Left lung (tissue), 10 donors: Measurements from ENCODE around the gene C10orf120. TPM values are rescaled to one million over a fixed set of nuclear protein-coding genes. Genes with fewer than 3 reads are reported as not detected.

Experiments
- ATAC-seq: fragments of 200-7000 bp; cut with Tn5 transposase; one replicate; pipeline ENCODE4 v1.9.1; 2020; ENCODE audit warnings: moderate library complexity
- DNase-seq, 4 donors: peaks; one replicate each; pipeline ENCODE4 v3.0.0-alpha.2; 2013 to 2020
- H3K27ac ChIP-seq, 2 donors: fragments of 200-600 bp; sonication (generic) in 1 of 2; one replicate each; pipeline versions ENCODE4 v1.5.0 to v1.8.0; 2020 to 2021
- H3K27me3 ChIP-seq, 2 donors: fragments of 200-600 bp; sonication (generic) in 1 of 2; one replicate each; pipeline versions ENCODE4 v1.5.0 to v1.8.0; 2020 to 2021
- H3K36me3 ChIP-seq, 2 donors: fragments of 200-600 bp; sonication (generic) in 1 of 2; one replicate each; pipeline versions ENCODE4 v1.5.0 to v1.8.0; 2020 to 2021
- H3K4me1 ChIP-seq, 2 donors: fragments of 200-600 bp; one replicate each; pipeline ENCODE4 v1.8.0; 2021
- H3K4me3 ChIP-seq, 2 donors: fragments of 200-600 bp; sonication (generic) in 1 of 2; one replicate each; pipeline versions ENCODE4 v1.5.0 to v1.8.0; 2020 to 2021; ENCODE audit warnings: mild to moderate bottlenecking in 1 of 2
- H3K9me3 ChIP-seq, 2 donors: fragments of 200-600 bp; sonication (generic) in 1 of 2; one replicate each; pipeline versions ENCODE4 v1.5.0 to v1.8.0; 2020 to 2021
- CTCF ChIP-seq, 2 donors: fragments of 200-600 bp; sonication (generic) in 1 of 2; IDR thresholded peaks; one replicate each; pipeline versions ENCODE4 v1.5.0 to v1.8.0; 2021; ENCODE audit warnings: antibody characterized with exemption in 2 of 2
- intact Hi-C, 2 donors: fragments of 100-400 bp; cut with DNase I; formaldehyde crosslinking; loops; one replicate each; pipeline versions ENCODE4 v1.11.2 to v1.14.2; 2022
- polyA plus RNA-seq, 6 donors: library from polyadenylated mRNA; unstranded; fragments of 120-200 nt; gene quantifications; one replicate each; pipeline ENCODE4 v1.2.1, GENCODE V29; 2013; ENCODE audit not compliant: insufficient read length in 6 of 6
- total RNA-seq, 2 donors: library from RNA; stranded (reverse); fragmentation: NEBNext Ultra II Directional; extraction: Animal tissue kit (Norgen Biotek cat#: 25700); gene quantifications; one replicate each; pipeline ENCODE4 v1.2.1, GENCODE V29; 2021
- donor health status: DM: no; HTN: yes; CAD: no.
- donor health status: DM: no; HTN: no; CAD: no.

Gene C10orf120
- total and polyA plus RNA-seq, 8 donors, result not detected

DNA sequence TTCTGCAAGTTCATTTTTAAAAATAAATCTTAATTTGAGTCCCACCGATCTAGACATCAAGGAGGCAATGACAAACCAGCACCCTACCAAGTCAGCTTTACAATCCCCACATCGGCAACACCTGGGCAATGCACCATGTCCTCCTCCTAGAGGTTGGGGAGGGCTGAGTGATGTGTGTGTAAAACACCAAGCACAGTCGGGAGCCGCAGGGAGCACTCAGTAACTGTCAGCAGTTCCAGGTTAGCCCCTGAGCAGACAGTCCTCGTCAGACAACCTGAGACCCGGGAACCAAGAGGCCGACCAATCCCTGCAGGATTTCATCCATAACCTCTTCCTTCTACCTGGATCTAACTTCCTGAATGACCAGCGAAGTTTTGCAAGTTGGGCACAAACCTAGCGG is 15.9 kb upstream of the C10orf120 start:
- DNase-seq, result no peak
- no peak for ATAC-seq
- Histone ChIP-seq H3K9me3 (no peaks in the 10 kb centered on the region), H3K27ac (no peak overlapping the region), H3K4me3 (no peak overlapping the region), H3K27me3 (peaks cover 0 to 39% of the 10 kb centered on the region in 2 donors), H3K4me1 (no peaks in the 10 kb centered on the region), H3K36me3 (no peaks in the 10 kb centered on the region)
- no peak for TF ChIP-seq CTCF (IDR thresholded peaks at IDR 0.05)
- intact Hi-C loops, result no loop called here

DNA sequence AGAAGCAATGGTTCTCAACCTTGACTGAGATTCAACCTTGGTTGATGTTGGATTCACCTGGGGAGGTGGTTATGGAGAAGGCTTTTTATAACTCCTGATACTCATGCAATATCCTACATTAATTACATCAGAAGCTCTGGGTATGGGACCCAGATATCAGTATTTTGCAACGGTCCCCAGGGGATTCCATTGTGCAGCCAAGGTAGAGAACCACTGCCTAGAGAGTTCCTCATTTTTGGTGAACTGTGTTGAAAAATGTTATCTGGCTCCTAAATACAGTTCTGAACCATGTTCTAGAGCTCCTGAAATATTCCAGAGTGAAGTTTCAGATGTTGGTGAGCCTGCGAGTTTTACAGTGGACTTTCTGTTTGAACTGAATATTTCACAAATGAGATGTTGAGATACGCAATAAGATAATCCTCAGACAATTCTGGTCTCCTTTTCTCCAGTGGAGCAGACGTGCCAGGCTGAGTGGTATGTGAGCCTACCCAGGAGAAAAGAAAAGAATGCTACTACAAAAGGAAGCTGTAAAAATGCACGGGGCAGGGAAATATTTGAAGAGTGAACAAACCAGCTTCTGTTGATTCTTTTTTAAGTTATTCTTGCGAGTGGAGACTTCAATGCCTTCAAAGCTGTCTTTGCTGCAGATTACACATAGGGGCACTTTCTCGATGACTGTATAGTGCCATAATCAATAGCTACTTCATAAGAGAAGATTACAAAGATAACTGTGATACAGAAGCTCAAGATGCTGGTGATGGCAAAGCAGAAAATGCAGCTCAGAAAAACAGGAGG is 13.6 kb upstream of the C10orf120 start:
- no peak for TF ChIP-seq CTCF (IDR thresholded peaks at IDR 0.05)
- no peaks in the 10 kb centered on the region for H3K4me1 ChIP-seq

GRCh38 chr10:122710576-122710975 is 10.9 kb upstream of the C10orf120 start:
- ATAC-seq, result no peak
- no peak for DNase-seq
- TF ChIP-seq CTCF (IDR thresholded peaks at IDR 0.05), result no peak
- Histone ChIP-seq H3K27ac (no peak overlapping the region), H3K27me3 (peaks cover 0 to 37% of the 10 kb centered on the region in 2 donors), H3K36me3 (no peaks in the 10 kb centered on the region), H3K9me3 (no peaks in the 10 kb centered on the region), H3K4me1 (no peaks in the 10 kb centered on the region), H3K4me3 (no peak overlapping the region)
- intact Hi-C loops, result no loop called here

More for the DNA sequence above, 13.6 kb upstream of the C10orf120 start:
- Histone ChIP-seq H3K27me3 (peaks cover 0 to 47% of the 10 kb centered on the region in 2 donors), H3K27ac (no peak overlapping the region), H3K9me3 (no peaks in the 10 kb centered on the region), H3K36me3 (no peaks in the 10 kb centered on the region), H3K4me3 (no peak overlapping the region)
- DNase-seq (no peak), ATAC-seq (no peak)
- intact Hi-C loops, result no loop called here

DNA sequence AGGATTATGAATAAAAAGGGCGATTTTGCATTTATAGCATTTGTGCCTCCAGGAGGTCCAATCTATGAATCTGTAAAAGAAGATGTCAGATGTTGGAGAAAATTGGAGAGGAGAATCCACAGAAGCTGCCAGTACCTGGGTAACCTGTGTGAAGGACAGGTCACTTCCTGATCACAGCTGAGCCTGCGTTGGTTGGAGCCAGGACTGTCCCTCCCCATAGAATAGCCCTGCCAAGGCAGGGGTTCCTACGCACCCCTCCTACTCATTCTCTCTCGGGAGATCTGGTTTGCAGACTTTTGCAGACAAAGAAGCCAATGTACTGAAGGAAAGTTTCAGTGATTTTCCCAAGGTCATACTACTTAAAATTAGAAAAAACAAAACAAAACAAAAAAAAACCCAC is 10.3 kb upstream of the C10orf120 start:
- Histone ChIP-seq H3K4me3 (no peak overlapping the region), H3K27me3 (peaks cover 0 to 31% of the 10 kb centered on the region in 2 donors), H3K36me3 (no peaks in the 10 kb centered on the region), H3K4me1 (no peaks in the 10 kb centered on the region), H3K9me3 (no peaks in the 10 kb centered on the region), H3K27ac (no peak overlapping the region)
- intact Hi-C loops, result no loop called here
- no peak for DNase-seq
- no peak for TF ChIP-seq CTCF (IDR thresholded peaks at IDR 0.05)
- no peak for ATAC-seq

DNA sequence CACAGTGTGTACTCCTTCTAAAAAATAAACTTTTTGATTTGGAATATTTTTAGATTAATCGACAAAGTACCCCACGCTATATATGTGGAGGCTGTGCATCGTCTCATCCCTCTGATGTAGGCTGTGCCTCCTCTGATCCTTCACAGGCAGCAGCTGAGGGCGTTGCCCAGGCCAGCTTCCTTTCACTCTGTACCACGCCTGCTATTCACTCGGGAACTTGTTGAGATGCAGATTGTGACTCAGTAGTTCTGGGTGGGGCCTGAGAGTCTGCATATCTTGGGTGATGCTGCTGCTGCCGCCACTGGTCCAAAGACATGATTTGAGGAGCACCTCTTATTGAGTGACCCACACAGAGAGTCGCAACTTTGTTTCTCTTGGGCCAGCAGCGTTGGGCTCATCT is 7.9 kb upstream of the C10orf120 start:
- DNase-seq (no peak), ATAC-seq (no peak)
- intact Hi-C loops, result no loop called here
- peaks cover 0 to 10% of the 10 kb centered on the region in 2 donors for H3K27me3 ChIP-seq
- H3K36me3 ChIP-seq, result no peaks in the 10 kb centered on the region
- no peak overlapping the region for H3K27ac ChIP-seq
- TF ChIP-seq CTCF (IDR thresholded peaks at IDR 0.05), result no peak
- H3K4me3 ChIP-seq, result no peak overlapping the region
- no peaks in the 10 kb centered on the region for H3K9me3 ChIP-seq
- H3K4me1 ChIP-seq, result no peaks in the 10 kb centered on the region
